GM23338 (cell line): ENCODE data around the gene JPH3. TPM values are rescaled to one million over a fixed set of nuclear protein-coding genes. Genes with fewer than 3 reads are reported as not detected.

ENCODE experiments used
- ATAC-seq: fragments of 200-7000 bp; cut with Tn5 transposase; 3 replicates; pipeline ENCODE4 v1.9.1; 2020
- DNase-seq: peaks from one replicate; pipeline ENCODE4 v3.0.0-alpha.2; 2015; ENCODE audit warnings: low spot score
- H2AFZ ChIP-seq: fragments of 200-600 bp; sonication (generic); 2 replicates; pipeline ENCODE4 v1.8.0; 2016; ENCODE audit warnings: antibody characterized with exemption, mild to moderate bottlenecking, moderate library complexity
- H3F3A ChIP-seq: fragments of 200-600 bp; sonication (generic); replicated peaks from 2 replicates; pipeline ENCODE4 v1.8.0; 2017; ENCODE audit warnings: antibody characterized with exemption, mixed run types, low read depth
- H3K27ac ChIP-seq: fragments of 200-600 bp; sonication (generic); 2 replicates; pipeline ENCODE4 v1.6.1; 2016; ENCODE audit warnings: low read depth
- H3K27me3 ChIP-seq: fragments of 200-600 bp; sonication (generic); 2 replicates; pipeline ENCODE4 v1.8.0; 2016; ENCODE audit warnings: mild to moderate bottlenecking, mixed run types, moderate library complexity; ENCODE audit not compliant: insufficient read depth
- H3K36me3 ChIP-seq: fragments of 200-600 bp; sonication (generic); 2 replicates; pipeline ENCODE4 v1.8.0; 2016; ENCODE audit warnings: mild to moderate bottlenecking; ENCODE audit not compliant: insufficient read depth
- H3K4me1 ChIP-seq: fragments of 200-600 bp; sonication (generic); 2 replicates; pipeline ENCODE4 v1.8.0; 2016; ENCODE audit warnings: mild to moderate bottlenecking, moderate library complexity; ENCODE audit not compliant: insufficient read depth
- H3K4me2 ChIP-seq: fragments of 200-600 bp; sonication (generic); 2 replicates; pipeline ENCODE4 v1.7.1; 2017; ENCODE audit warnings: mixed run types
- H3K4me3 ChIP-seq: fragments of 200-600 bp; sonication (generic); 2 replicates; pipeline ENCODE4 v1.6.1; 2016; ENCODE audit warnings: mixed run types
- H3K79me2 ChIP-seq: fragments of 200-600 bp; sonication (generic); replicated peaks from 2 replicates; pipeline ENCODE4 v1.8.0; 2017; ENCODE audit warnings: mild to moderate bottlenecking; ENCODE audit not compliant: insufficient read depth
- H3K9me2 ChIP-seq: fragments of 200-600 bp; sonication (generic); 2 replicates; pipeline ENCODE4 v1.8.0; 2017; ENCODE audit not compliant: insufficient read depth
- H4K20me1 ChIP-seq: fragments of 200-600 bp; sonication (generic); replicated peaks from 2 replicates; pipeline ENCODE4 v1.8.0; 2017; ENCODE audit warnings: mild to moderate bottlenecking; ENCODE audit not compliant: insufficient read depth
- H3K27ac Mint-ChIP-seq: 2 replicates; pipeline ENCODE4 v1.8.0; 2020; ENCODE audit warnings: inconsistent platforms, mild to moderate bottlenecking, moderate library complexity, mixed read lengths
- H3K27me3 Mint-ChIP-seq: 3 replicates; pipeline ENCODE4 v1.8.0; 2022; ENCODE audit warnings: low read depth, mild to moderate bottlenecking, moderate library complexity, mixed read lengths, inconsistent platforms; ENCODE audit not compliant: insufficient read depth, poor library complexity
- H3K36me3 Mint-ChIP-seq: 3 replicates; pipeline ENCODE4 v1.8.0; 2021; ENCODE audit warnings: low read depth, mild to moderate bottlenecking, inconsistent platforms, moderate library complexity, mixed read lengths
- H3K4me1 Mint-ChIP-seq: 3 replicates; pipeline ENCODE4 v1.8.0; 2020; ENCODE audit warnings: mild to moderate bottlenecking, inconsistent platforms, mixed read lengths
- H3K4me3 Mint-ChIP-seq: 3 replicates; pipeline ENCODE4 v1.8.0; 2021; ENCODE audit warnings: moderate library complexity, mild to moderate bottlenecking, inconsistent platforms, mixed read lengths
- H3K9me3 Mint-ChIP-seq: 3 replicates; pipeline ENCODE4 v1.8.0; 2020; ENCODE audit warnings: moderate library complexity, mild to moderate bottlenecking, inconsistent platforms, mixed read lengths
- CREB1 ChIP-seq: fragments of 250-450 bp; sonication (Bioruptor Pico); IDR thresholded peaks from 2 replicates; pipeline ENCODE4 v1.5.0; 2020; ENCODE audit warnings: low read depth, mild to moderate bottlenecking, moderate library complexity
- CTCF ChIP-seq, 2 experiments: fragments of 200-600 bp in 1 of 2; sonication (generic) in 1 of 2; conservative IDR thresholded peaks; 2 replicates each; pipeline versions ENCODE4 v1.5.1 to v1.6.1; 2016 to 2017; ENCODE audit warnings: antibody characterized with exemption in 2 of 2, low read depth in 2 of 2, mild to moderate bottlenecking in 2 of 2, moderate library complexity in 1 of 2
- ETS1 ChIP-seq: IDR thresholded peaks from 2 replicates; pipeline ENCODE4 v1.6.1; 2016; ENCODE audit warnings: antibody characterized with exemption
- REST ChIP-seq: IDR thresholded peaks from one replicate; pipeline ENCODE4 v1.6.1; 2018; ENCODE audit warnings: antibody characterized with exemption; ENCODE audit not compliant: unreplicated experiment
- ZNF331 ChIP-seq: fragments of 250-450 bp; sonication (Bioruptor Pico); IDR thresholded peaks from 2 replicates; pipeline ENCODE4 v1.5.0; 2020; ENCODE audit warnings: low read depth, mild to moderate bottlenecking, moderate library complexity
- polyA plus RNA-seq: library from polyadenylated mRNA; unstranded; fragments of >200 nt; fragmentation: Nextera tagmentation; extraction: Ambion mirVana; gene quantifications from 2 replicates; pipeline ENCODE4 v1.2.1, GENCODE V29; 2016
- total RNA-seq: library from RNA; depleted of rRNA; stranded (reverse); fragments of >200 nt; shearing (Covaris generic); gene quantifications from 2 replicates; pipeline ENCODE4 v1.2.3, GENCODE V29; 2014

The JPH3 gene
- total and polyA plus RNA-seq, 2 experiments from 2014 or later, result 8.4 to 38.3 TPM

- TF ChIP-seq ETS1 (peak; percentile 39; the same call in 1 of the 2 replicates), ZNF331 (CRISPR knock-in tag) (no peak), CREB1 (CRISPR knock-in tag) (no peak)
- Histone ChIP-seq H3K79me2 (no peaks in the 10 kb centered on the region), H3K4me2 (no peak overlapping the region), H3F3A (peaks cover 7% of the 10 kb centered on the region; the same call in 1 of the 2 replicates), H3K27me3 (no peaks in the 10 kb centered on the region), H3K9me2 (no peaks in the 10 kb centered on the region), H3K4me3 (no peak overlapping the region), H3K36me3 (no peaks in the 10 kb centered on the region), H3K4me1 (peaks cover 13% of the 10 kb centered on the region), H2AFZ (no peak overlapping the region), H3K27ac (no peak overlapping the region), H4K20me1 (peaks cover 13% of the 10 kb centered on the region; the same call in 1 of the 2 replicates)
- Mint-ChIP-seq H3K4me1 (peaks cover 35% of the 10 kb centered on the region), H3K4me3 (no peak overlapping the region), H3K36me3 (no peaks in the 10 kb centered on the region; the same call in 1 of the 3 replicates), H3K9me3 (no peaks in the 10 kb centered on the region; the same call in 2 of the 3 replicates), H3K27me3 (peaks cover 13% of the 10 kb centered on the region), H3K27ac (no peak overlapping the region; the same call in 1 of the 2 replicates)
- DNase-seq (peak; percentile 81), ATAC-seq (peak; percentile 72)
Observed at GRCh38 chr16:87657621-87658192, 55.4 kb downstream of the JPH3 start.

- Histone ChIP-seq H3K79me2 (no peaks in the 10 kb centered on the region), H3K36me3 (no peaks in the 10 kb centered on the region), H3K27ac (no peak overlapping the region), H3F3A (peaks cover 7% of the 10 kb centered on the region; the same call in 1 of the 2 replicates), H3K4me2 (0 out of 2 replicates have a peak overlapping the region, but pooled peaks have one; percentile 43), H3K4me1 (peaks cover 13% of the 10 kb centered on the region), H2AFZ (no peak overlapping the region), H4K20me1 (peaks cover 20% of the 10 kb centered on the region; the same call in 1 of the 2 replicates), H3K4me3 (no peak overlapping the region), H3K9me2 (no peaks in the 10 kb centered on the region), H3K27me3 (no peaks in the 10 kb centered on the region)
- Mint-ChIP-seq H3K27me3 (peaks cover 14% of the 10 kb centered on the region), H3K4me1 (peaks cover 36% of the 10 kb centered on the region), H3K27ac (peak overlapping the region; percentile 22), H3K36me3 (no peaks in the 10 kb centered on the region; the same call in 1 of the 3 replicates), H3K9me3 (no peaks in the 10 kb centered on the region; the same call in 2 of the 3 replicates), H3K4me3 (peak overlapping the region; percentile 23; the same call in 2 of the 3 replicates)
- no peak for DNase-seq
- TF ChIP-seq ZNF331 (CRISPR knock-in tag) (no peak), ETS1 (no peak), CTCF (conservative IDR thresholded peaks at IDR 0.05; ENCODE audit: low read depth in 2 of 2) (0 out of 4 replicates have a peak, but pooled peaks of 1 of the 2 experiments have one; percentile 3), REST (no peak)
- peak; percentile 7 for ATAC-seq
Observed at GRCh38 chr16:87658564-87659225, 56.4 kb downstream of the JPH3 start.
